ENCODE measurements around the gene PLCB1.

GRCh38 chr20:8562356-8562755 lies 430.3 kb downstream of the PLCB1 start:
- no peak for TF ChIP-seq CTCF (IDR thresholded peaks at IDR 0.05; ENCODE audit: borderline replicate concordance, extremely low read depth, low read length, poor library complexity, severe bottlenecking)
- no peak for TF ChIP-seq EZH2 (IDR thresholded peaks at IDR 0.05; ENCODE audit: borderline replicate concordance, low read depth, low read length, severe bottlenecking)
